HepG2 (cell line): ENCODE measurements around the gene FAM221B. TPM values are rescaled to one million over a fixed set of nuclear protein-coding genes. Genes with fewer than 3 reads are reported as not detected.

Source experiments
- ATAC-seq: fragments of 200-7000 bp; cut with Tn5 transposase; 3 replicates; pipeline ENCODE4 v1.9.1; 2020; ENCODE audit warnings: mild to moderate bottlenecking, moderate library complexity
- BruUV-seq: library from RNA; stranded (reverse); fragments of 400-500 nt; replicated peaks from 2 replicates; lab custom pipeline; 2021; lab: Mats Ljungman, UMichigan
- CTCF ChIA-PET: fragments of 300-600 bp; formaldehyde crosslinking; extraction: SDS; loops from one replicate; lab custom pipeline; 2021; ENCODE audit warnings: low total read pairs, inconsistent platforms, low intra/inter-chr PET ratio; lab: Yijun Ruan, JAX
- POLR2A ChIA-PET: fragments of 350-600 bp; sonication (Branson Sonifier 250); formaldehyde crosslinking; loops from one replicate; lab custom pipeline; 2020; ENCODE audit warnings: antibody characterized with exemption, inconsistent platforms; lab: Yijun Ruan, JAX
- DNase-seq: peaks from one replicate; pipeline ENCODE4 v3.0.0-alpha.2; 2015; ENCODE audit warnings: low spot score
- FAIRE-seq: peaks from 3 replicates; lab custom pipeline; 2011; peaks lifted over from hg19 to GRCh38; lab: Jason Lieb, UNC
- H2AFZ ChIP-seq: one replicate; pipeline ENCODE4 v1.6.1; 2011; ENCODE audit warnings: low read length, inconsistent platforms
- H3K27ac ChIP-seq: fragments of 300-600 bp; 3 replicates; pipeline ENCODE4 v1.8.0; 2011; ENCODE audit warnings: mixed run types, mild to moderate bottlenecking, mixed read lengths, low read length, inconsistent platforms; ENCODE audit not compliant: insufficient read depth; ENCODE audit errors: extremely low read length
- H3K27me3 ChIP-seq, 2 experiments: fragments of 200-600 bp in 1 of 2; 2 replicates in 1 of 2; 3 replicates in 1 of 2; pipeline versions ENCODE4 v1.6.0 to v1.8.0; 2011; ENCODE audit warnings: low read length in 2 of 2, mild to moderate bottlenecking in 2 of 2, moderate library complexity in 2 of 2, inconsistent platforms in 1 of 2; ENCODE audit not compliant: insufficient read depth in 2 of 2, control insufficient read depth in 1 of 2
- H3K36me3 ChIP-seq, 2 experiments: fragments of 200-600 bp in 1 of 2; replicated peaks in 1 of 2; 2 replicates in 1 of 2; 3 replicates in 1 of 2; pipeline versions ENCODE4 v1.5.1 to v1.8.0; 2011; ENCODE audit warnings: low read length in 2 of 2, inconsistent platforms in 1 of 2; ENCODE audit not compliant: insufficient read depth in 2 of 2, control insufficient read depth in 1 of 2
- H3K4me1 ChIP-seq: 2 replicates; pipeline ENCODE4 v1.5.1; 2012; ENCODE audit warnings: low read length, inconsistent platforms; ENCODE audit not compliant: insufficient read depth
- H3K4me2 ChIP-seq: 2 replicates; pipeline ENCODE4 v1.6.0; 2011; ENCODE audit warnings: low read depth, low read length, inconsistent platforms
- H3K4me3 ChIP-seq, 3 experiments: fragments of 200-600 bp in 1 of 3; sonication (generic), shearing (Covaris generic) in 1 of 3; replicated peaks in 1 of 3; 2 replicates each; pipeline ENCODE4 v1.5.1; 2011 to 2016; ENCODE audit warnings: low read length in 3 of 3, inconsistent platforms in 2 of 3, low read depth in 2 of 3, mild to moderate bottlenecking in 2 of 3, control low read depth in 1 of 3, mixed read lengths in 1 of 3; ENCODE audit not compliant: insufficient read depth in 1 of 3
- H3K79me2 ChIP-seq: one replicate; pipeline ENCODE4 v1.6.1; 2011; ENCODE audit warnings: low read length, inconsistent platforms; ENCODE audit not compliant: insufficient read depth
- H3K9ac ChIP-seq: 2 replicates; pipeline ENCODE4 v1.6.0; 2011; ENCODE audit warnings: mild to moderate bottlenecking, low read depth, low read length, inconsistent platforms; ENCODE audit not compliant: insufficient read depth
- H3K9me3 ChIP-seq: 2 replicates; pipeline ENCODE4 v1.5.1; 2012; ENCODE audit warnings: mild to moderate bottlenecking, low read length
- H4K20me1 ChIP-seq: 2 replicates; pipeline ENCODE4 v1.6.0; 2011; ENCODE audit warnings: inconsistent platforms, mild to moderate bottlenecking, low read length, moderate library complexity; ENCODE audit not compliant: insufficient read depth
- AGO2 ChIP-seq: fragments of 200-400 bp; formaldehyde crosslinking; optimal IDR thresholded peaks from 2 replicates; pipeline ENCODE3; 2017; ENCODE audit warnings: mild to moderate bottlenecking, low read depth, low read length, moderate library complexity
- DMTF1 ChIP-seq: sonication (generic); formaldehyde crosslinking; IDR thresholded peaks from 2 replicates; pipeline ENCODE4 v1.4.0; 2020; ENCODE audit warnings: mild to moderate bottlenecking, missing genetic modification reagents
- ELK4 ChIP-seq: sonication (generic); formaldehyde crosslinking; IDR thresholded peaks from 2 replicates; pipeline ENCODE4 v1.9.0; 2021; ENCODE audit warnings: missing genetic modification reagents, borderline replicate concordance
- GTF3A ChIP-seq: sonication (generic); formaldehyde crosslinking; conservative IDR thresholded peaks from 2 replicates; pipeline ENCODE4 v1.4.0; 2020; ENCODE audit warnings: mild to moderate bottlenecking, missing genetic modification reagents
- HES4 ChIP-seq: sonication (generic); formaldehyde crosslinking; IDR thresholded peaks from 2 replicates; pipeline ENCODE4 v1.9.0; 2021; ENCODE audit warnings: mild to moderate bottlenecking, missing genetic modification reagents, borderline replicate concordance
- HOXD1 ChIP-seq: sonication (generic); formaldehyde crosslinking; IDR thresholded peaks from 2 replicates; pipeline ENCODE4 v1.5.0; 2020; ENCODE audit warnings: missing genetic modification reagents
- IKZF1 ChIP-seq: fragments of 450-650 bp; IDR thresholded peaks from 2 replicates; pipeline ENCODE4 v1.7.1; 2016
- KAT2B ChIP-seq: fragments of 150-350 bp; IDR thresholded peaks from 2 replicates; pipeline ENCODE4 v1.6.1; 2014; ENCODE audit warnings: low read depth, low read length, borderline replicate concordance
- KLF13 ChIP-seq: sonication (generic); formaldehyde crosslinking; IDR thresholded peaks from 2 replicates; pipeline ENCODE4 v1.4.0; 2020; ENCODE audit warnings: mild to moderate bottlenecking, missing genetic modification reagents
- MAFG ChIP-seq: sonication (generic); formaldehyde crosslinking; IDR thresholded peaks from 2 replicates; pipeline ENCODE4 v1.5.1; 2020; ENCODE audit warnings: mild to moderate bottlenecking, missing genetic modification reagents
- MXD3 ChIP-seq: IDR thresholded peaks from 2 replicates; pipeline ENCODE4 v1.6.1; 2016; ENCODE audit warnings: mild to moderate bottlenecking, missing biosample characterization, missing genetic modification reagents
- NR2C2 ChIP-seq: sonication (generic); formaldehyde crosslinking; IDR thresholded peaks from 2 replicates; pipeline ENCODE4 v1.4.0; 2020; ENCODE audit warnings: missing genetic modification reagents, mild to moderate bottlenecking, moderate library complexity, borderline replicate concordance
- SOX6 ChIP-seq, 2 experiments: fragments of 450-650 bp in 1 of 2; sonication (generic) in 1 of 2; formaldehyde crosslinking in 1 of 2; IDR thresholded peaks; 2 replicates each; pipeline versions ENCODE4 v1.4.0 to v1.6.1; 2017 to 2020; ENCODE audit warnings: antibody characterized with exemption in 1 of 2, mild to moderate bottlenecking in 1 of 2, missing genetic modification reagents in 1 of 2
- SUZ12 ChIP-seq: fragments of 150-350 bp; IDR thresholded peaks from 2 replicates; pipeline ENCODE4 v1.6.1; 2014; ENCODE audit warnings: low read depth, low read length
- TAF1 ChIP-seq: sonication (generic); formaldehyde crosslinking; IDR thresholded peaks from 2 replicates; pipeline ENCODE4 v1.4.0; 2020; ENCODE audit warnings: missing genetic modification reagents
- ZNF598 ChIP-seq: sonication (generic); formaldehyde crosslinking; IDR thresholded peaks from 2 replicates; pipeline ENCODE4 v1.5.1; 2020; ENCODE audit warnings: mild to moderate bottlenecking, missing genetic modification reagents, borderline replicate concordance
- WGBS: methylation state at CpG from one replicate; pipeline ENCODE4 v1.1.6; 2017; ENCODE audit warnings: low lambda C conversion rate; 5-methylcytosine and 5-hydroxymethylcytosine counted together
- in situ Hi-C: cut with HindIII; loops from 2 replicates; pipeline ENCODE4 v1.10.0; 2017; ENCODE audit warnings: low pct_unique_long_range_greater_than_20kb; ENCODE audit not compliant: extremely low pct_ligation_motif_present
- intact Hi-C: fragments of 100-400 bp; cut with micrococcal nuclease; formaldehyde crosslinking; loops from one replicate; pipeline ENCODE4 v1.10.0; 2022; ENCODE audit not compliant: unreplicated experiment
- polyA plus RNA-seq, 8 experiments: library from polyadenylated mRNA; depleted of rRNA in 3 of 8; stranded (reverse) in 7 of 8; unstranded in 1 of 8; fragments of >200 nt; fragmentation: Illumina TruSeq in 4 of 8; extraction: Trizol in 4 of 8; gene quantifications; 2 replicates each; pipeline versions ENCODE4 v1.2.1 to v1.2.3, GENCODE V29; 2011 to 2016; ENCODE audit warnings: low read depth in 4 of 8, missing spikeins in 1 of 8, mixed read lengths in 1 of 8; ENCODE audit not compliant: insufficient read depth in 1 of 8
- total RNA-seq, 5 experiments: library from RNA; depleted of rRNA; stranded (reverse); fragments of >200 nt; fragmentation: Illumina TruSeq; extraction: Trizol; gene quantifications; 2 replicates each; pipeline ENCODE4 v1.2.3, GENCODE V29; 2016; ENCODE audit warnings: low read depth in 1 of 5

The FAM221B gene
- total and polyA plus RNA-seq, 2 of the 13 experiments (the other 11 are each of a cell fraction or from before 2014, with no cell fraction given) = not detected

- FAIRE-seq (no peak), ATAC-seq (no peak), DNase-seq (no peak)
- Histone ChIP-seq H3K79me2 (no peaks in the 10 kb centered on the region), H3K4me1 (no peaks in the 10 kb centered on the region), H3K36me3 (no peaks in the 10 kb centered on the region), H3K27me3 (peaks cover 0 to 24% of the 10 kb centered on the region in 2 experiments; a peak in 2 of 5 replicates), H3K4me2 (no peak overlapping the region), H3K27ac (no peak overlapping the region), H3K4me3 (no peak overlapping the region), H2AFZ (no peak overlapping the region), H4K20me1 (no peaks in the 10 kb centered on the region), H3K9ac (no peak overlapping the region), H3K9me3 (no peaks in the 10 kb centered on the region)
- CTCF ChIA-PET = no interaction called here
- TF ChIP-seq DMTF1 (CRISPR knock-in tag) (no peak), TAF1 (CRISPR knock-in tag) (no peak), GTF3A (CRISPR knock-in tag) (no peak), KAT2B (no peak), MAFG (no peak), MXD3 (CRISPR knock-in tag) (no peak), NR2C2 (CRISPR knock-in tag) (no peak), IKZF1 (no peak), AGO2 (no peak), SOX6 (IDR thresholded peaks at IDR 0.05) (no peak), SOX6 (CRISPR knock-in tag; IDR thresholded peaks at IDR 0.05) (no peak), KLF13 (no peak), HOXD1 (CRISPR knock-in tag) (no peak), ZNF598 (CRISPR knock-in tag) (no peak), ELK4 (CRISPR knock-in tag) (no peak), HES4 (CRISPR knock-in tag) (no peak), SUZ12 (no peak)
- intact Hi-C loops = no loop called here
- no TSS peak for BruUV-seq
- POLR2A ChIA-PET = no interaction called here
- in situ Hi-C loops = no loop called here
- 22% methylated on average over 3 of the region's 3 CpGs for WGBS
Measured at GRCh38 chr9:35856206-35856605, 27.7 kb upstream of the FAM221B start.
